GM19238 (cell line): ENCODE data around the gene CCDC92B.
"Not testable (repeated sequence)": the region's sequence is repeated elsewhere in the genome, so short reads cannot be mapped to it uniquely, and the experiment has no call there.

Experiments used
- DNase-seq: peaks from one replicate; pipeline ENCODE4 v3.0.0; 2011; ENCODE audit warnings: low spot score; ENCODE audit not compliant: insufficient read length

Gene CCDC92B

DNA sequence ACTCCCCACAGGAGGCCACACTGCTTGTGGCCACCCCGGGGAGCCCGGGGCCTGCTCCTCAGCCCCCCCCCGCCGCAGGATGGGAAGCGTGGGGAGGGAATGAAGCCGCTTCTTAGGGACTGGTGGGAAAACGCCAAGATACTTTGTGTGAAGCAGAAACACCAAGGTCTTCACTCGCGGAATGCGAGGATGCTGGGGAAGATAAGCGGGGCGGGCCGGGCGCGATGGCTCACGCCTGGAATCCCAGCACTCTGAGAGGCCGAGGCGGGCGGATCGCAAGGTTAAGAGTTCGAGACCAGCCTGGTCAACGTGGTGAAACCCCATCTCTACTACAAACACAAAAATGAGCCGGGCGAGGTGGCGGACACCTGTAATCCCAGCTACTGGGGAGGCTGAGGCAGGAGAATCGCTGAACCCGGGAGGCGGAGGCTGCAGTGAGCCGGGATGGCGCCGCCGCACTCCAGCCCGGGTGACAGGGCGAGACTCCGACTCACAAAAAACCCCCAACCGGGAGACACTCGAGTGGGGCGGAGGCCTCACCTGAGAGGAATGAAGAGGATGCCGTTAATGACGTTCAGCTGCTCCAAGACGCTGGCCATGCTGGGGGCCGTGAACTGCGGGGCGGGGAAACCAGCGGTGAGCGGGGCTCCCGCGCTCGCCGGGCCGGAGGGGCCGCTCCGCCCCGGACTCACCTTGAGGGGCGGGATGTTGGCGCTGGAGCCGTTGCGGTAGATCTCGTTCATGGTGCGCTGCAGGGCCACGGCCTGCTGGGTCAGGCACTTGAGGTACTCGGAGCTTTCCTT is 58.2 kb downstream of the CCDC92B start:
- no peak for DNase-seq

- DNase-seq: no peak
Measured at GRCh38 chr17:2690165-2691068, 59.0 kb downstream of the CCDC92B start.

DNA sequence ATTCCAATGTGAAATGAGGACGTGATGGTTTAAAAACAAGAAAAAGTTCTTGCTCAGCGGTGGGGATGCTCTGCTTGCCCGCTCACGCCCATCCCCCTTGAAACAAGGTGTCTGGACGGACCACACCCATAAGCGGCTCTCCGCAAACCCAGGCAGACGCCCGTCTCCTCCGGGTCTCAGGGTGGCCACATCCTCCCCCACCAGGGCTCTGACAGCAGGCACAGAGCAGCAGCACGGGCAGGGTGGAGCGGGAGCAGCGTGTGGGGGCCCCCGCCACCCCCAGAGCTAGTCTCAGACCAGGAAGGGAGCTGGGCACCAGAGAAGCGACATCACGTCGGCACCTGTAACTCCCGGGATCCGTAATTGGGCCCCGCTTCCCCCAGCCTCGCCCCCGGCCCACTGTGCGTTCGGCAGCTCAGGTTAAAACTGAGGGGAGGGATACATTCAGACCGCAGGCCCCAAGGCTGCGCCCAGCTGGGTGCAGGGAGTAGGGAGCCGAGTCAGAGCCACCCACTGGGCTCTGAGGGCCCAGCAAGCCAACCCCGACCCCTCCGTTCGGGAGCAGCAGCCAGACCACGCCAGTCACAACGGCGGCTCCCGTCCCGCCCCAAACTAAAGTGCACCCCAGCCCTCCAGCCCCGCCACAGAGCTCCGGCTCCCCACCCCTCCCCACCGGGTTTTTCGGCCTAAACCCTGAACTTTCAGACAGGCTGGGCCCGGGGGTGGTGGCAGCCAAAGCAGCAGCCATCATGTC is 59.9 kb downstream of the CCDC92B start:
- peak; percentile 3 for DNase-seq

- DNase-seq: peak; percentile 4
Measured at GRCh38 chr17:2688351-2689342, 60.8 kb downstream of the CCDC92B start.

GRCh38 chr17:2687074-2687418 is 62.4 kb downstream of the CCDC92B start:
- no peak for DNase-seq

DNA sequence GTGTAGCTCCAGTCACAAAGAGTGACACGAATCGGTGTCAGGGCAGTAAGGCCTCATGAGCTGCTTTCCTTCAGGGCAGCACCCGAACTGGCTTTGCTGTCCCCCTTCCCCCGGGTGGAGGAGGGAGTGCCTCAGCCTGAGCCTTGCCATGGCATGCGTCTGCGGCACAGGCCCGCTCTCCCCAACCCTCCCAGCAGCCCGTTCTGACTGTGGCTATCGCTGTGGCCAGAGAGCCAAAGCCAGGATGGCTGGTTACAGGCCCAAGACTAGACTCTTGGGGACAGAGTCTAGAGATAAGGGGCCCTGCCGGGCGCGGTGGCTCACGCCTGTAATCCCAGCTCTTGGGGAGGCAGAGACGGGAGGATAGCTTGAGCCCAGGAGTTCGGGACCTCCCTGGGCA is 63.8 kb downstream of the CCDC92B start:
- no peak for DNase-seq

- DNase-seq: no peak
Measured at GRCh38 chr17:2684549-2684948, 64.9 kb downstream of the CCDC92B start.

- DNase-seq: no peak
Measured at GRCh38 chr17:2683912-2684311, 65.5 kb downstream of the CCDC92B start.

- DNase-seq: no peak
Measured at GRCh38 chr17:2682176-2682938, 67.1 kb downstream of the CCDC92B start.

- DNase-seq: no peak
Measured at GRCh38 chr17:2681650-2682049, 67.8 kb downstream of the CCDC92B start.

DNA sequence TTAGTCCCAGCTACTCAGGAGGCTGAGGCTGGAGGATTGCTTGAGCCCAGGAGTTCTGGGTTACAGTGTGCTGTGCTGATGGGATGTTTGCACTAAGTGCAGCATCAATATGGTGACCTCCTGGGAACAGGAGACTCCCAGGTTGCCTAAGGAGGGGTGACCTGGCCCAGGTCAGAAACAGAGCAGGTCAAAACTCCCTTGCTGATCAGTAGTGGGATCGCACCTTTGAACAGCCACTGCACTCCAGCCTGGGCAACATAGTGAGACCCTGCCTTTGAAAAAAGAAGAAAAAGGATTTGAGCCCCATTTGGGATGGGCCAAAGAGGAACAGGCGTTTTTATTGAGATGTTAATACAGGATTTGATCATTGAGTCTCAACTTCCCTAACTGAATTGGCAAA is 68.5 kb downstream of the CCDC92B start:
- no peak for DNase-seq

- DNase-seq: not testable (repeated sequence)
Measured at GRCh38 chr17:2679247-2679646, 70.2 kb downstream of the CCDC92B start.
